HG03469 (cell line): ENCODE results near the gene MMAA.
"Not testable (repeated sequence)": the region's sequence is repeated elsewhere in the genome, so short reads cannot be mapped to it uniquely, and the experiment has no call there.

Experiments used
- ATAC-seq: cut with Tn5 transposase; IDR thresholded peaks from one replicate; pipeline ENCODE4 v1.9.1; 2021; ENCODE audit warnings: mild to moderate bottlenecking, moderate library complexity, moderate number of reproducible peaks; ENCODE audit not compliant: unreplicated experiment

MMAA gene

DNA sequence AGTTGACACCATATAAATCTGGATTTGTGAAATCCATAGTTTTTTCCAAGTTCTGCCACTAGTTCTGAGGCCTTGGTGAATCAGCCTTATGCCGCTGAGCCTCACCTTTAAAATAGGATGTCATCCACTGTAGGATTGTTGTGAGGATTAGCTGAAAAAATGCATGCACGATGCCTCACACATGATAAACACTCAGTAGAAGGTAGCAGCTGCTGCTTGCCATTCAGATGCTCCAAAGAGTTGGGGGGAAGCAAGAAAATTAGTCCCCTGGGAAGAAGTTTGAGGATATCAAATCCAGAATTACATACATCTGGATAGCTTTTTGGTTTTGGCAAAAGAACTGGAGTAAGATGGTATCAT lies 7.4 kb downstream of the MMAA start:
- no peak for ATAC-seq

DNA sequence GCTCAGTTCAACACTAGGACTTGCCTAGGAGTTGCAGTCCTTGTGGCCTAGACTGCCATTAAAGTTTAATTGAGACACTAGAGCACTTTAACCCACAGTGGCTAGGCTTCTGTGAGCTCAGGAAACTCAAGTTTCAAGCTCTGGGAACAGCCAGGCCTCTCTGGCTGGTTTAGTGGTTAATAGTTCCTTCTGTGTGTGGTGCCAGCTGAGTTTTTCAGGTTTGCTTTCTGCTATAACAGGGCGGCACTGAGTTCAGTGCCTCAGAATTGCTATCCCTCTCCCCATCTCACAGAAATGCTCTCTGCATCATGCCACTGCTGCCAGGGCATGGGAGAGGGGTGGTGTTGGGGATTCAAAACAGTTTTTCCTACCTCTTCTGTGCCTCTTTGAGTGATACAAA lies 15.9 kb downstream of the MMAA start:
- no peak for ATAC-seq

DNA sequence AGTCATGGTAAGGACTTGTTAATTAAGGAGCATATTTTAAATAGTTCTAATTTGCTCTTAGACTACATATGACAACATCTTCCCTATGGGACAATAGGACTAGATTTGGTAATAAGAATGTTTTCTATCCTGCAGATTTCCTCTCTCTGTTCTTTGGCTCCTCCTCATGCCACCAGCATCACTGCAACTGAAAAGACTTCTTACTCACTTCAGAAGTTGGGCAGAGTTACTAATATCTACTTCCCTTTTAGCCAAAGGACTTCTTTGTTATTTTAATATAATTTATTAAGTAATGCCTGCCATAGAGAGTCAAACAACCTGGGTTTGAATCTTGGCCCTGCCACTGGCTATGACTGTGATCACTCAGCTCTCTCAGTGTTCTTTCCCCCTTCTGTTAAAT lies 16.4 kb downstream of the MMAA start:
- ATAC-seq: no peak

DNA sequence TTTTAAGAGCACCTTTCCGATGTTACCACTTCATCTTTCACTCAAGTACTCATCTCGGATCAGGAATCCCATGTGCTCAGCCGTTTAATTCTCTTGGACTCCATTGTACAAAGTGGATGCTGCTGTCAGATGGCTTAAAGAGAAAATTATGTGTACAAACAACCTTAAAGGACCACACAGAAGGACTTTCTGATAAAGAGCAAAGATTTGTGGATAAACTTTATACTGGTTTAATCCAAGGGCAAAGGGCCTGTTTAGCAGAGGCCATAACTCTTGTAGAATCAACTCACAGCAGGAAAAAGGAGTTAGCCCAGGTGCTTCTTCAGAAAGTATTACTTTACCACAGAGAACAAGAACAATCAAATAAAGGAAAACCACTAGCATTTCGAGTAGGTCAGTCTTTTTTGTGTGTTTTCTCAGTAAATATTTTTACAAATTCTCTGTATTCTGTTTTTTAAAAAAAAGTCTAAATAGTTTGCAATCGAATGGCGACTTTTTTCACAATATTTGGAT lies 20.1 kb downstream of the MMAA start:
- no peak for ATAC-seq

DNA sequence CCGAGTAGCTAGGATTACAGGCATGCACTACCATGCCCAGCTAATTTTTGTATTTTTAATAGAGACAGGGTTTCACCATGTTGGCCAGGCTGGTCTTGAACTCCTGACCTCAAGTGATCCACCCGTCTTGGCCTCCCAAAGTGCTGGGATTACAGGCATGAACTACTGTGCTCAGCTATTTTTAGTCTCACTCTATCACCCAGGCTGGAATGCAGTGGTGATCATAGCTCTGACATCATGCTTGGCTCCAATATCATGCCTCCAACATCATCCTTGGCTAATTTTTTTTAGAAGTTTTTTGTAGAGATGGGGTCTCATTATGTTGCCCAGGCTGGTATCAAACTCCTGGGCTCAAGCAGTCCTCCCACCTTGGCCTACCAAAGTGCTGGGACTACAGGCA lies 21.1 kb downstream of the MMAA start:
- not testable (repeated sequence) for ATAC-seq

DNA sequence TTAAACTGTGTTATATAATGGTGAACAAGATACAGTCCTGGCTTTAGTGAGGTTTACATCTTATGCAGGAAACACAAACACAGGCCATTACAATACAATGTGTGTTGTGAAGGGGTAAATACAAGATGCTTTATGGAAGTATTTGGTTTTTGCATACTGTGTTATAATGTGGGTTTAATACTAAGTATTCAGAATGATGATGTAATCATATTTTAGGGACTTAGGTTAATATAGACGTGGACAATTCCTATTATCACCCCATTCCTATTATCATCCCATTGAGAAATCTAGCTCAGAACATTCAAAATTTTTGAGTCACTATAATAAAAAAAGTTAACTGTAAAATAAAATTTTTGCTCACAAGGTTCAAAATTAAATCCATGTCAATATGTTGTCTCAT lies 24.1 kb downstream of the MMAA start:
- no peak for ATAC-seq

DNA sequence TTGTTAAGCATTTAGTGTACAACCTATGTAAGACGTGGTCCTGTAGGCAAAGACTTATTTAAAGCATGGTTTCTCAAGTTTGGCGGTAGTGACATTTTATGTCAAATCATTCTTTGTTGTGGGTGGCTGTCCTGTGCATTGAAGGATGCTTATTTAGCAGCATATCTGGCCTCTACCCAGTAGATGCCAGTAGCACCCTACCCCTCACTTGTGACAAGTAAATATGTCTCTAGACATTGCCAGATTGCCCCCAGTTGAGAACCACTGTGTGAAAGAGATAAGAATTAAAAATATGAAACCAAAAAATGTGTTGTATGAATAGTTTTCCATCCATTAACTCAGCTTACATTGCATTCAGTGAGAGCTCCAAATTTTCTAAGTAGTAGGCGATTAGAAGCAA lies 25.5 kb downstream of the MMAA start:
- no peak for ATAC-seq

DNA sequence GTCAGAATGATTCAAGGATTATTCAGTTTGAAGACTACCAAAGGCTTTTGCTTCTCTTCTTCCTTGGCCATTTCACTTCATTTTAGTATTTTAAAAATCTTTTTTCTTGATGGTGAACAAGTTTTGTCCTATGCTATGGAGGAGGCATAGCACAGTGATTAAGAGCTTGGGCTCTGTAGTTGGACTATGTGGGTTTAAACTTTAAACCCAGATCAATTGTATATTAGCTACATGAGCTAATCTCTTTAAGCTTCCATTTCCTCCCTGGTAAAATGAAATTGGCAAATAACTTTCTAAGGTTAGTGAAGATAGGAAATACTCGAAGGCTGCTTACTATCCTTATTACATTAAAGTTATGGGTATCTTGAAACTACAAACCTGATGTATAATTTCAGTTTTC lies 37.0 kb downstream of the MMAA start:
- no peak for ATAC-seq

DNA sequence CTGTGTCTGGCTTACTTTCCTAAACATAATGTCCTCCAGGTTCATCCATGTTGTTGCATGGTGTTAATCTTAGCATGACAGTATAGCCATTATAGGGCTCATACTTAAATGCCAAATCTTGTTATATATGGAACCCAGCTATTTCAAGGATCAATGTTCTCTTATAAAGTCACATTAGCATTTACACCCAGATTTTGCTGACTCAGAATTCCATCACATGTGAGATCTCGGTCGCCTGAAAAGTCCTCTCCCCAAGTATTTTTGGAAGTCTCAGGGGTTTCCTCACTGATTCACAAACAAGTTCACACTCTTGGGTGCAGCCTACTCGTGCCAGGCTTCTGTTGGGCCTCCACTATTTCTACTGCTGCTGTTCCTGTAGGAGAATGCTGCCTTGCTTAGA lies 40.9 kb downstream of the MMAA start:
- no peak for ATAC-seq

DNA sequence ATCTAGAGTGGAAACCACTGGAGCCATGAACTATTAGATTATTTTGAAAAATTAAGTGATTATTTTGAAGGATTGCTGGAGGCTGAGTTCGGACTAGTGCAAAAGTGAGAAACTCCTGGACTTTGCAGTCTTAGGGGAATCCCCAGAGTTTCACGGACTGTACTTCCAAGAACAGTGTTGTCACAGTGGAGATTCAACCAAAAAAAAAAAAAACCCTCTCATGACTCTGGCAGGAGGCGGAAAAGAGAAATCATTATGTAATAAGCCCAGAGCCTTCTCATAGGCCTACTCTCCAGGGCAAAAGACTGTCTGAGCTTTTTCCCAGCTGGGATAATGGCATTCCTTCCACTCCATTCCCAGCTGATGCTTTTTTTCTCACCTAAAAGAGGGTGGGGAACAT lies 44.0 kb downstream of the MMAA start:
- no peak for ATAC-seq

DNA sequence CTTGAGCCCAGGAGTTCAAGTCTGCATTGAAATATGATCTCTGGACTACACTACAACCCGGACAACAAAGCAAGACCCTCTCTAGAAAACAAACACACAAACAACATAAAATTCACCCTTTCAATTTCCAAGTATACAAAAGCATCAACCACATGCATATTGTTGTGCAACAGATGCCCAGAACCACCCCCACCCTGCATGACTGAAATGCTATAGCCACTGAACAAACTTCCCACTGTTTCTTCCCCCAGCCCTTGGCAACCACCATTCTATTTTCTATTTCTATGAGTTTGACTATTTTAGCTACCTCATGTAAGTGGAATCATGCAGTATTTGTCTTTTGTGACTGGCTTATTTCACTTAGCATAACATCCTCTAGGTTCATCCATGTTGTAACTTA lies 46.6 kb downstream of the MMAA start:
- ATAC-seq: no peak

DNA sequence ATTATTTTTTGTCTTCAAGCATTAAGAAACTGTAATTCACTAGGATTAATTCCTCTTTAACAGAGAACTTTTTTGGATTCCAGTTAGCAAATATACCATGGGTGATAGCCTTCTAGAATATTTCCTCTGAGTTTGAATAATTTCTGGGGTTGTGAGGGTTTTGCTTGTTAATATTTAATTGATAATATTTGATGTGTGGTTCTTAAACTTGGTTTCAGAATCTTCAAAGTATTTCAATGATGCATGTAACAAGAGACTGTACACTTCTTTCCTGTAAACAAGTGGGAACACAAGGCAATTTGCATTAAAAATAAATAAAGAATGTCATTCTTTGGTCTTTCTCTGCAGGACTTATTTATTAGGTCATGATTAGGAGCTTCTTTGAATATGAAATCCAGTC lies 51.2 kb downstream of the MMAA start:
- ATAC-seq: no peak

DNA sequence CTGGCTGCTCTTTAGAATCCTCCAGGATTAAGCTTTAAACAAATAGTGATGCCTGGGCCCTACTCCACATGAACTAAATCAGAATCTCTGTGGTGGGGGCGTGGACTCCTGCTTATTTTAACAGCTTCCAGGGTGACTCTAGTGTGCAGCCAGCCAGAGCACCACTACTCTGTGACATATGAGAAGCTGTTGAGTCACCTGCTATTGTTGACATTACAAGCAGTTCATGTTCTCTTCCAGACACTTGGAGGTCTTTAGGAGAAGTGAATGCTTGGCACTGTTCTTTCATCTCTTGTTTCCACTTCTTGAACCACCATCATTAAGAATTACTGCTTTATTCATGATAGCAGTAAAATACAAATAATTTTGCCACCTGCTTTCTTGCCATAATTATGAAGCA lies 60.3 kb downstream of the MMAA start:
- ATAC-seq: no peak

DNA sequence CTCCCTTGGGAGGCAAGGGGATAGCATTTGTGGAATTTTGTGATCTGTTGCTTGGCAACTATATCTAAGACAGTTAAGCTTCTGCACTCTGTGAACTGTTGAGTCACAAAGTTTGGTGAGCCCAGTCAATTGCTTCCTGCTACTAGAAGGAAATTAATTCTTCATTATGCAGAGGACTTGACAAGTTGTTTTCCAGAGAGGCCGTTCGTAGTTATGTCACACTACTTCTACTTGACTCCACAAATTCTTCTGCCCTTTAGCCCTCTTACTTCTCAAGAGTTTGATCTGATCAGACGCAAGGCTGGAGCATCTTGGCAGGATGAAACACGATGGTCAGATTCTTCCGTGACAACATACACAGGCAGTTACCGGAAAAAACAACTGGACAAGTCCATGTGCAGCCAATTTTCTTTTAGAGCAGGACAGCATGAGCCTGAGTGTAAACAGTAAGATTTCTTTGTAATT lies 60.8 kb downstream of the MMAA start, which contains the start of gene C4orf51:
Gene C4orf51, plus strand, starts transcription at position 156 of the 465 bp plus-strand sequence. Its CDS starts 58 bp downstream, at position 214.
- ATAC-seq: no peak

DNA sequence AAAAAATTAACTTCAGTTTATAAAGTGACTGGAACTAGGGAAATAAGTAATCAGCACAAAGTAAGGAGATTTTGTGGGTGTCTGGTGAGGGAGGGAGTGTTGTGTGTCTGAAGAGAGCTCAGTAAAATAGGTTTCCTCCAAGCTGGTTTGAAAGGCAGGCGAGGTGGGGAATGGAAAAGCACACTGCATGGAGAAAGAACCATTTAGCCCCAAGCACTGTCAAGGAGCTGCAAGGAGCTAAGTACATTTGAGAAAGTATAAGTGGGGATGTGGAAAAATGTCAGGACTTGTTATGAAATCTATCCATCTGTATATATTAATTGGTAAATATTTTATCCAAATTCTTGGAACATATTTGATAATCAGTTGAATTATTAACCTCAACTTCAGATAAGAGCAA lies 61.7 kb downstream of the MMAA start:
- no peak for ATAC-seq

DNA sequence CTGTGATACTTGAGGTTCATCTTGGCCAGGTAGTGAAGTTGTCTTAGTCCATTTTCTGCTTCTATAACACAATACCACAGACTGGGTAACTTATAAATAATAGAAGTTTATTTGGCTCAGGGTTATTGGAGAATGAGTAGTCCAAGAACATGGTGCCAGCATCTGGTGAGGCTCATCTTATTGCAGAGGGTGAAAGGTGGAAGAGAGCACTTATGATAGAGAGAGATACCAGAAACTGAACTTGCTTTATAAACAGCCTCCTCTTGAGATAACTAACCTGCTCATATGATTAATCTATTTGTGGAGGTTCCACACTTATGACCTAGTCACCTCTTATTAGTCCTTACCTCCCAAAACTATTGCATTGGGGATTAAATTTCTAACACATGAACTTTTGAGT lies 62.3 kb downstream of the MMAA start:
- ATAC-seq: no peak

DNA sequence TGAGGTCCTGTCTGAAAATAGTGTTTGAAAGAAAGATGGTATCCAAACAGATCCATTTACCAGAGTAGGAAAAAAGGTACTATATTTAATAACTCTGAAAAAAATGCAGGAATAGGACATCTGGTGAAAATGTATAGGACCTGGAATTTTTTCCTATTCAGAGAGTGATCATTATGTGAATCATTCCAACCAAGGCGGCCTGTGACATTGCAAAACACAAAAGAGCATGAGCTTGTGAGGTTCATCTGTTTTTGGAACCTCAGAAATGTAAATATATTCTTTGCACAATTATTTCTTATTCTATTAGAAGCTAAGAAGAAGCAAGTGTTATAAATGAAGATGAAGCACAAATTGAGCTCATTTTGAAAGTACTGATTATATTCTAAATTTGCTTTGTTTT lies 62.8 kb downstream of the MMAA start:
- ATAC-seq: no peak

DNA sequence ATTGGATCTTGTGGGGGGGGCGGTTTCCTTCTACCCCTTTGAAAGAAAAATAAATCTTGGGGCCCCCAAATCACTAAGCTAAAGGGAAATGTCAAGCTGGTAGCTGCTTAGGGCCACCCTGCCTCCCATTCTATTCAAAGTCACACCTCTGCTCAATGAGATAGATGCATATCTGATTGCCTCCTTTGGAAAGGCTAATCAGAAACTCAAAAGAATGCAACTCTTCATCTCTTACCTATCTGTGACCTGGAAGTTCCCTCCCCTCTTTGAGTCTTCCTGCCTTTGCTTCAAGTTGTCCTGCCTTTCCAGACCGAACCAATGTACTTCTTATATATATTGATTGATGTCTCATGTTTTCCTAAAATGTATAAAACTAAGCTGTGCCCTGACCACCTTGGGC lies 67.8 kb downstream of the MMAA start:
- ATAC-seq: no peak

DNA sequence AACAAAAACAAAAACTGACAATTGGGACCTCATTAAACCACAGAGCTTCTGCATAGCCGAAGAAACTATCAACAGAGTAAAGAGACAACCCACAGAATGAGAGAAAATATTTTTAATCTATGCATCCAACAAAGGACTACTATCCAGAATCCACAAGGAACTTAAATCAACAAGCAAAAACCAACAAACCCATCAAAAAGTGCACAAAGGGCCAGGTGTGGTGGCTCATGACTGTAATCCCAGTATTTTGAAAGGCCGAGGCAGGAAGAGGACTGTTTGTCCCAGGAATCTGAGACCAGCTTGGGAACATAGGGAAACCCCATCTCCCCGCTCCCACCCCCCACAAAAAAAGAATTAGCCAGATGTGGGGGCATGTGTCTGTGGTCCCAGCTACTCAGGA lies 71.4 kb downstream of the MMAA start:
- ATAC-seq: no peak

DNA sequence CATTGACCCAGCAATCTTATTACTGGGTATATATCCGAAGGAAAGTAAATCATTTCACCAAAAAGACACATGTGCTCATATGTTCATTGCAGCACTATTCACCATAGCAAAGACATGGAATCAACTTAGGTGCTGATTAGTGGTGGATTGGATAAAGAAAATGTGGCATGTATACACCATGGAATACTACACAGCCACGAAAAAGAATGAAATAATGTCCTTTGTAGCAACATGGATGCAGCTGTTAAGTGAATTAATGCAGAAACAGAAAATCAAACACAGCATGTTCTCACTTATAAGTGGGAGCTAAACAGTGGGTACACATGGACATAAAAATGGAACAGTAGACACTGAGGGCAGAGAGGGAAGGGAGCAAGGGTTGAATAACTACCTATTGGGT lies 72.2 kb downstream of the MMAA start:
- not testable (repeated sequence) for ATAC-seq

DNA sequence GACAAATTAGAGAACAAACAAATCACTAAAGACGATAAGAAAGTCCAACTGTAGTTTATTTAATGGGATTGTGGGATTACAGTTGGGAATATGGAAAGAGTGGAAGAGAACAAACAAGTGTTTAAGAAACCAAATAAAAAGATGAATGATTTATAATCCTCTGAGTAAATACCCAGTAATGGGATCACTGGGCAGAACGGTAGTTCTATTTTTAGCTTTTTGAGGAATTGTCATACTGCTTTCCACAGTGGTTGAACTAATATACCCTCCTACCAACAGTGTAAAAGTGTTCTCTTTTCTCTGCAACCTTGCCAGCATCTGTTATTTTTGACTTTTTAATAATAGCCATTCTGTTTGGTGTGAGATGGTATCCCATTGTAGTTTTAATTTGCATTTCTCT lies 75.7 kb downstream of the MMAA start:
- no peak for ATAC-seq

DNA sequence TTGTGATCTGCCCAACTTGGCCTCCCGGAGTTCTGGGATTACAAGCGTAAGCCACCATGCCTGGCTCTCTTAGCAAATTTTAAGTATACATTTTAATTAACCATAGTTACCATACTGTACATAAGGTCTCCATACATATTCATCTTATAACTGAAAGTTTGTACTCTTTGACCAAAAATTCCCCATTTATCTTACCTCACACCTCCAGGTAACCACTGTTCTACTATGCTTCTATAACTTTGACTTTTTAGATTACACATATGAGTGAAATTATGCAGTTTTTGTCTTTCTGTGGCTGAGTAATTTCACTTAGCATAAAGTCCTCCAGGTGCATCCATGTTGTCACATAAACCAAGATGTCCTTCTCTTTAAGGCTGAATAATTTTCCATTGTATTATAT lies 78.1 kb downstream of the MMAA start:
- no peak for ATAC-seq

DNA sequence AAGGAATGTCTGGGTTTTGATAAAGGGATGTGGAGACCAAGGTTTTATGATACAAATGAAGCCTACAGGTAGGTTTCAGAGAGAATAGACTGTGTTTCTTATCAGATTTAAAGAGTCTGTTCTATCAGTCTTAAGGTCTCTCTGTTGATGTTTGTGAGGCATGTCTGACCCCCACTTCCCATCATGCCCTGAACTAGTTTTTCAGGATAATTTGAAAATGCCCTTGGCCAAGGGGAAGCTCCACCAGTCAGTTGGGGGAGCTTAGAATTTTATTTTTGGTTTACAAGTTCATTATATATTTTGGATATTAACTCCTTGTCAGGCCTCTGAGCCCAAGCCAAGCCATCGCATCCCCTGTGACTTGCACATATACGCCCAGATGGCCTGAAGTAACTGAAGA lies 79.3 kb downstream of the MMAA start:
- ATAC-seq: no peak
